ENCODE measurements around the gene MBD5. TPM values are rescaled to one million over a fixed set of nuclear protein-coding genes. Genes with fewer than 3 reads are reported as not detected.

The MBD5 gene
- total RNA-seq, 4 donors from 2014 or later, result 15.4 to 43.0 (median 18.4) TPM

DNA sequence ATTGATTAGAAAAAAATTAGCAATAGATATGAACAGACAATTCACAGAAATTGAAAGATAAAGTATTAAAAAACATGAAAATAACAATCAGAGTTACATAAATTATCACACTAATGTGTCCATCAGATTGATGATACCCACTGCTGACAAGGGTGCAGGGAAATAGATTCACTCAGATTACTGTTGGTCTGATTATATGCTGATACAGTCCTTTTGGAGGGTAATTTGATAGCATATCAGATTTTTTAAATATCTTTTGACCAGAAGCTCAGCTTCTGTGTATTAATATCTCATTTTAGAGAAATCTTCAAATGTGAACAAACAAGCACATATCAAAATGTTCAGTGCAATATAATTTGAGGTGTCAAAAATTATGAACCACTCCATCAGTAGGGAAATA, 465.8 kb downstream of the MBD5 start:
- TF ChIP-seq, protein P1, sequence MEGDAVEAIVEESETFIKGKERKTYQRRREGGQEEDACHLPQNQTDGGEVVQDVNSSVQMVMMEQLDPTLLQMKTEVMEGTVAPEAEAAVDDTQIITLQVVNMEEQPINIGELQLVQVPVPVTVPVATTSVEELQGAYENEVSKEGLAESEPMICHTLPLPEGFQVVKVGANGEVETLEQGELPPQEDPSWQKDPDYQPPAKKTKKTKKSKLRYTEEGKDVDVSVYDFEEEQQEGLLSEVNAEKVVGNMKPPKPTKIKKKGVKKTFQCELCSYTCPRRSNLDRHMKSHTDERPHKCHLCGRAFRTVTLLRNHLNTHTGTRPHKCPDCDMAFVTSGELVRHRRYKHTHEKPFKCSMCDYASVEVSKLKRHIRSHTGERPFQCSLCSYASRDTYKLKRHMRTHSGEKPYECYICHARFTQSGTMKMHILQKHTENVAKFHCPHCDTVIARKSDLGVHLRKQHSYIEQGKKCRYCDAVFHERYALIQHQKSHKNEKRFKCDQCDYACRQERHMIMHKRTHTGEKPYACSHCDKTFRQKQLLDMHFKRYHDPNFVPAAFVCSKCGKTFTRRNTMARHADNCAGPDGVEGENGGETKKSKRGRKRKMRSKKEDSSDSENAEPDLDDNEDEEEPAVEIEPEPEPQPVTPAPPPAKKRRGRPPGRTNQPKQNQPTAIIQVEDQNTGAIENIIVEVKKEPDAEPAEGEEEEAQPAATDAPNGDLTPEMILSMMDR (IDR thresholded peaks at IDR 0.05), result no peak
- DNase-seq (ENCODE audit: low spot score) (no peak), ATAC-seq (ENCODE audit: low FRiP score) (no peak)

DNA sequence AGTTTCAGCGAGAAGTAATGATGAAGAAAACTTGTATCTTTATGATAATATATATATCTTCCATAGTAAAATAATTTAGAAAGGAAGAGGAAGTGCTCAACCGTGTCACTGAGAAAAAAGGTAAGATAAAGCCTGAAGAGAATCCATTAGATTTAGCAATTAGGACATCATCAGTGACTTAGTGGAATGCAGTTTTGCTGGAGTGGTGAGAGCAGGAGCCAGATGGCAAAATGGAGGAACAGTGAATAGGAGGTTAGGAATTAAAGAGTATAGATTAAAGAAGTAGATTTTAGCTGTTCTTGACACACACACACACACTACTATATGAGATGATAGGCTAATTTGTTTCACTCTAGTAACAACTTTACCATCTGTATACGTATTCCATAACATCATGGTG, 466.5 kb downstream of the MBD5 start:
- DNase-seq (ENCODE audit: low spot score), result no peak
- ATAC-seq (ENCODE audit: low FRiP score), result no peak
- TF ChIP-seq, protein P1 (IDR thresholded peaks at IDR 0.05), result no peak

DNA sequence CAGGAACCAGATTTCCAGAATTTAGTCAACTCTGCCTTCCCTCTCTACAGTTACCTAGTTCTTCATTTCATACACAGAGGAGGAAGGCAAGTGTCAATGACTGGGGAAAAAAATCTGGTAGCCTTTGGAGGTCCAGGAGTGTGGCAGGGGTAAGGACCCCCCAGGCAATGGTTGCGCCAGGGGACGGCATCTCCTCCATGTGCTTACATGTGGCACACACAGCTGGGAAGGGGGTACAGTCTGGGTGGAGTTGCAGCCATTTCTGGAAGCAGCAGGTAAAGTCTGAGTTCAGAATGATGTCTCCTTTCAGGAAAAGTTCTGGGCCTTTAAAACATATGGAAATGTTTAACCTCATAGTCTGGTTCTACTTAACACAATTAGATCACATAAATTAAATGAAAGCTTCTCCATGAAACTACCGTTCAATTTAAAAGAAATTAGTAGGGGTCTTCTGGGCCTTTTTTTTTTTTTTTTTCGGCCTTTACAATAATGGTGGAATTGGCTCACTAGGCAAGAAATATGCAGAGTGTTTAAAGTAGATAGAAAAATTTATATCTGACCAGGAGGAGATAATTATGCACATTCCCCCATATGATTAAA, 470.0 kb downstream of the MBD5 start:
- TF ChIP-seq, protein P1 (IDR thresholded peaks at IDR 0.05), result no peak
- DNase-seq (ENCODE audit: low spot score) (no peak), ATAC-seq (ENCODE audit: low FRiP score) (no peak)

DNA sequence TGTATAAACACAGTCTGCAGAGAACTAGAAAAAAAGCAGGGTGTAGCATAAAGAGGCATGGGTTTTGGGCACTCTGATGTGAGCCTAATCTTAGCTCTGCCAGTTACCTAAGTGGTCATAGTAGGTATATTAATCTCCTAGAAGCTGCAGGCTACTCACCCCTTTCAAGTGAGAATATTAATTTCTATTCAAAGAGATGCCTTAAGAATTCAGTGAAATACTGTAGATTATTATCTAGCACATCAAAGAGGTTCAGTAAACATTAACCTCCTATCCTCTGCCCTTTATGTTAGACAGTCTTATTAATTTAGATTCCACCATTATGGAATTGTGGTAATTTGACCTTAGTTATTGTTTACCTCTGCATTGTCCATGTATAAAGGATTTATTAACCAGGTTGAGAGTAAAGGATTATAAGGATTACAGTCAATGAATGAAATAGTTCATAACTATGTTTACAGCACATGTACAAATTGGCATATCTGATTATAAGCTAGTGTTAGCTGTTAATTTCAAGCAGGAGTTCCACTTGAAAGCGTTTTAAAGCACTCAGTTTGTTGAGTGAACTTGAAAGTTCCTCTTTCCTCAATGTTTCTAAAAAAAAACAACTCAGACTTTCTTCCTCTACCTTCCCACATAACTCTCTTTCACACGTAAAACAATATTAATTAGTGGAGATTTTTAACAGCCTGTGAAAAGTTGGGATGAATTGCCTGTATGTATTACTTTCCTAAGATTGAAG, 473.1 kb downstream of the MBD5 start:
- no peak for ATAC-seq (ENCODE audit: low FRiP score)
- no peak for DNase-seq (ENCODE audit: low spot score)
- TF ChIP-seq, protein P1 (IDR thresholded peaks at IDR 0.05), result no peak

DNA sequence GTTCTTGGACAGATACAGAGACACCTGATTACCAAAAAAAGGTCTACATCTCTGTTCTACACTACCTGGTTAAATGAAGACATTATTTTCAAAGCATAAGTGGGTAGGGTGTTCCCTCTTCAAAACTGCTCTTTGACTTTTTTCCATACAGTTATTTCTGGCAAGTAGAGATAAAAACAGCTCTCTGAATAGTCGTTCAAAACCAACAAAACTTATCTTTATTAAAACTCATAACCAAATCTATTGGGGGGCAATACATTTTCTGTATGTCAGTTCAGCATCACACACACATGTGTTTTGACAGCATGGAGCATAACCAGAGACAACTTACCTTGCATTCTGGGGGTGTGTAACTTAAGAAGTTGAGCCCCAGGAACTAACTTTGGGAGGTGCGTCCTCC, 474.7 kb downstream of the MBD5 start:
- DNase-seq (ENCODE audit: low spot score) (no peak), ATAC-seq (ENCODE audit: low FRiP score) (no peak)
- TF ChIP-seq, protein P1 (IDR thresholded peaks at IDR 0.05), result no peak

DNA sequence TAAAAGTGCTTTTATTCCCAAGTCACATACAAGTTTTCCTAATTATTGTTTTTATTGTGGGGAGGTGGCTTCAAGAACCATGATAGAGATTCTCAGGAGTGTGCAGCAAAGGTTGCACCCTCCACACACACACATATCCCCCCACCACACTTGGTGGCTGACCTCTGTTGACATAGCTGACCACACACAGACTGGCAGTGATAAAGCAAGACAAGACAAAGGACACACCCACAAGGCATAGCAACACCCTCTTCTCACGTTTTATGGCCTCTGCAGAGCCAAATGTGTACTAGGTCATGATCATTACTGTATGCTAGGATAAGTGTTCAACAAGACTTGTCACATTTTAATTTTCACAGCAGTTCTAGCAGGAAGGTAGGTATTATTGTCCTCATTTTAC, 480.7 kb downstream of the MBD5 start:
- TF ChIP-seq, protein P1 (IDR thresholded peaks at IDR 0.05), result no peak
- ATAC-seq (ENCODE audit: low FRiP score), result no peak
- no peak for DNase-seq (ENCODE audit: low spot score)

DNA sequence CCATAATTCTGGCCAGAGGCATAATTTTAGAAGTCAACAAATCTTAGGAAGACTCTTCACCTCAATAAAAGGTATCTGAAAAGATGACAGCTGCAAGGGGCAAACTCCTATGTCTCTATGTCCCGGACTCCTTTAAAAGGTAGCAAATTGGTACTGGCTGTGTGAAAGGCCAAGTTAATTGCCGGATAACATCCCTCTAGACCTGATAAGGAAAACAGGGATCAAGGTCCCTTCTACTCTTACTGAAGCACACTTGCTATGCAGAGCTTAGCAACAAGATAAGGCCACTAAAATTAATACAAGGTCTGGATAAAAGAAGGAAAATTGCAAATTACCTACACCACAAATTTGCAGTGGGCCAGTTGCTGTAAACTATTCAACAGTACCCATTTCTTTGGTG, 482.6 kb downstream of the MBD5 start:
- ATAC-seq (ENCODE audit: low FRiP score), result no peak
- TF ChIP-seq, protein P1 (IDR thresholded peaks at IDR 0.05), result no peak
- no peak for DNase-seq (ENCODE audit: low spot score)

Measured in omental fat pad (tissue), 4 donors.